ENCODE results near the gene NSD2.
"Not testable (repeated sequence)": the region's sequence is repeated elsewhere in the genome, so short reads cannot be mapped to it uniquely, and the experiment has no call there.

Gene NSD2

GRCh38 chr4:1842339-1842895, 28.8 kb upstream of the NSD2 start:
- no peak for DNase-seq

GRCh38 chr4:1842993-1843448, 28.2 kb upstream of the NSD2 start:
- DNase-seq, result peak; percentile 66

GRCh38 chr4:1843852-1844251, 27.3 kb upstream of the NSD2 start:
- DNase-seq, result no peak

GRCh38 chr4:1844618-1845017, 26.6 kb upstream of the NSD2 start:
- not testable (repeated sequence) for DNase-seq

GRCh38 chr4:1846580-1846979, 24.6 kb upstream of the NSD2 start:
- no peak for DNase-seq

- DNase-seq, result no peak
Observed at GRCh38 chr4:1850276-1850675, 20.9 kb upstream of the NSD2 start.

GRCh38 chr4:1851160-1851559, 20.0 kb upstream of the NSD2 start:
- no peak for DNase-seq

GRCh38 chr4:1851575-1852410, 19.4 kb upstream of the NSD2 start:
- DNase-seq, result no peak

GRCh38 chr4:1852904-1853623, 18.1 kb upstream of the NSD2 start:
- no peak for DNase-seq

- no peak for DNase-seq
Observed at GRCh38 chr4:1854752-1855151, 16.4 kb upstream of the NSD2 start.

- no peak for DNase-seq
Observed at GRCh38 chr4:1855333-1856070, 15.7 kb upstream of the NSD2 start.

- peak; percentile 88 for DNase-seq
Observed at GRCh38 chr4:1856071-1856942, 14.9 kb upstream of the NSD2 start, which contains the start of gene LETM1. LETM1 (minus strand) TSS chr4:1856156; CDS start chr4:1855950, 206 bp downstream.

GRCh38 chr4:1856943-1857699, 14.1 kb upstream of the NSD2 start:
- no peak for DNase-seq

GRCh38 chr4:1857931-1858330, 13.3 kb upstream of the NSD2 start:
- no peak for DNase-seq

GRCh38 chr4:1859389-1859753, 11.8 kb upstream of the NSD2 start:
- DNase-seq, result no peak

GRCh38 chr4:1862055-1862911, 8.9 kb upstream of the NSD2 start:
- no peak for DNase-seq

GRCh38 chr4:1862961-1863296, 8.3 kb upstream of the NSD2 start:
- DNase-seq, result no peak

GRCh38 chr4:1863297-1864033, 7.7 kb upstream of the NSD2 start:
- DNase-seq, result no peak
